ENCODE results near the gene MZT2B. TPM values are rescaled to one million over a fixed set of nuclear protein-coding genes. Genes with fewer than 3 reads are reported as not detected.
"Not testable (repeated sequence)": the region's sequence is repeated elsewhere in the genome, so short reads cannot be mapped to it uniquely, and the experiment has no call there.

The MZT2B gene
- total and polyA plus RNA-seq, 2 donors (not counting 1 experiment from before 2014, with no cell fraction given) = 54.0 to 254 TPM

DNA sequence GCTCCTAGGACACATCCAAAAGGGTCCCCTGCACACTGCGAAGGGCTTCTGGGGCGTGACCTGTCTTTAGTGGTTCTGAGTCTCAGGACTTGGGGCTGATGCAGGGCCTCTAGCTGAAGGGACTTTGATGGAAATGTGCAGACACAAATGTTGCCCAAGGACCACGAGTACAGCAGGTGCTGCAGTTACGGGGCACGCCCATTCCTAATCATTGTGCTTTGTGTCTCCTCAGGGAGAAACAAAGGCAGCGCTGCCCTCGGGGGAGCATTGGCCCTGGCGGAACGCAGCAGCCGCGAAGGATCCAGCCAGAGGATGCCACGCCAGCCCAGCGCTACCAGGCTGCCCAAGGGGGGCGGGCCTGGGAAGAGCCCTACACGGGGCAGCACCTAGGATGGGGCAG is 8.2 kb downstream of the MZT2B start:
- no peak for DNase-seq (ENCODE audit: low read depth in 2 of 2)
- no peak overlapping the region for H3K9ac ChIP-seq (ENCODE audit: insufficient read depth, low read length)

DNA sequence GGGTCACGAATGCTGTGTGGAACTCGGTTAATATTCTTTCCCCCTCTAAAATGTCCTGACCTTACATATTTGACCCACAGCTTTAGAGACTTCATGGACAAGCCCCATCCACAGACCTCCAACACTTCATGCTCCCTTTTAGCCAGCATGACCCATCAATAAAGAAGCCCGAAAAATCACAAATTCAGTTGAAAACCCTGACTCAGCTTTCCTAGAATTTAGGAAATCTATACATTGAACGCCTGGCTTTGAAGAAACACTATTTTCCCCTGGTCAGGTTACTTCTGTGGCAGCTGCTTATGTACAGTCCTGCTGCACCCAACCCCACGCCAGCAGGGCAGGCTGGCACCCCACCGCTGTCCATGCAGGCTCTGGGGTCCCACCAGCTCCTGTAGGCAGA is 9.3 kb downstream of the MZT2B start:
- not testable (repeated sequence) for DNase-seq (ENCODE audit: low read depth in 2 of 2); H3K4me2 ChIP-seq (ENCODE audit: extremely low read depth, insufficient read depth, low read length); H3K9ac ChIP-seq (ENCODE audit: insufficient read depth, low read length); H3K27ac ChIP-seq (ENCODE audit: insufficient read depth, low read length); H3K36me3 ChIP-seq (ENCODE audit: control insufficient read depth, insufficient read depth, low read length); H3K79me2 ChIP-seq (ENCODE audit: control insufficient read depth, insufficient read depth, low read length); H2AFZ ChIP-seq (ENCODE audit: low read length); H3K4me3 ChIP-seq (replicated peaks in 1 of 4; ENCODE audit: control extremely low read depth in 1 of 4, insufficient read depth in 1 of 4, low read depth in 3 of 4, low read length in 4 of 4); H3K4me1 ChIP-seq (ENCODE audit: control insufficient read depth, extremely low read depth, insufficient read depth, low read length); H3K27me3 ChIP-seq (ENCODE audit: control insufficient read depth, insufficient read depth, low read length); H3K9me3 ChIP-seq (ENCODE audit: control insufficient read depth, insufficient read depth, low read depth, low read length); H4K20me1 ChIP-seq (ENCODE audit: control insufficient read depth, extremely low read depth, insufficient read depth, low read length)

More for the DNA sequence above, 8.2 kb downstream of the MZT2B start:
- no peaks in the 10 kb centered on the region for H3K4me1 ChIP-seq (ENCODE audit: control insufficient read depth, extremely low read depth, insufficient read depth, low read length)
- no peak overlapping the region for H2AFZ ChIP-seq (ENCODE audit: low read length)
- no peaks in the 10 kb centered on the region for H3K9me3 ChIP-seq (ENCODE audit: control insufficient read depth, insufficient read depth, low read depth, low read length)
- H3K36me3 ChIP-seq (ENCODE audit: control insufficient read depth, insufficient read depth, low read length) = no peaks in the 10 kb centered on the region
- no peak overlapping the region for H3K4me2 ChIP-seq (ENCODE audit: extremely low read depth, insufficient read depth, low read length)
- no peak overlapping the region for H3K4me3 ChIP-seq (replicated peaks in 1 of 4; ENCODE audit: control extremely low read depth in 1 of 4, insufficient read depth in 1 of 4, low read depth in 3 of 4, low read length in 4 of 4)
- H3K79me2 ChIP-seq (ENCODE audit: control insufficient read depth, insufficient read depth, low read length) = no peaks in the 10 kb centered on the region
- H4K20me1 ChIP-seq (ENCODE audit: control insufficient read depth, extremely low read depth, insufficient read depth, low read length) = no peaks in the 10 kb centered on the region
- no peak overlapping the region for H3K27ac ChIP-seq (ENCODE audit: insufficient read depth, low read length)
- H3K27me3 ChIP-seq (ENCODE audit: control insufficient read depth, insufficient read depth, low read length) = no peaks in the 10 kb centered on the region
- TF ChIP-seq, protein P1, sequence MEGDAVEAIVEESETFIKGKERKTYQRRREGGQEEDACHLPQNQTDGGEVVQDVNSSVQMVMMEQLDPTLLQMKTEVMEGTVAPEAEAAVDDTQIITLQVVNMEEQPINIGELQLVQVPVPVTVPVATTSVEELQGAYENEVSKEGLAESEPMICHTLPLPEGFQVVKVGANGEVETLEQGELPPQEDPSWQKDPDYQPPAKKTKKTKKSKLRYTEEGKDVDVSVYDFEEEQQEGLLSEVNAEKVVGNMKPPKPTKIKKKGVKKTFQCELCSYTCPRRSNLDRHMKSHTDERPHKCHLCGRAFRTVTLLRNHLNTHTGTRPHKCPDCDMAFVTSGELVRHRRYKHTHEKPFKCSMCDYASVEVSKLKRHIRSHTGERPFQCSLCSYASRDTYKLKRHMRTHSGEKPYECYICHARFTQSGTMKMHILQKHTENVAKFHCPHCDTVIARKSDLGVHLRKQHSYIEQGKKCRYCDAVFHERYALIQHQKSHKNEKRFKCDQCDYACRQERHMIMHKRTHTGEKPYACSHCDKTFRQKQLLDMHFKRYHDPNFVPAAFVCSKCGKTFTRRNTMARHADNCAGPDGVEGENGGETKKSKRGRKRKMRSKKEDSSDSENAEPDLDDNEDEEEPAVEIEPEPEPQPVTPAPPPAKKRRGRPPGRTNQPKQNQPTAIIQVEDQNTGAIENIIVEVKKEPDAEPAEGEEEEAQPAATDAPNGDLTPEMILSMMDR (conservative IDR thresholded peaks at IDR 0.05 in 1 of 2, IDR thresholded peaks at IDR 0.05 in 1 of 2; ENCODE audit: low read depth in 1 of 2, low read length in 2 of 2) = no peak
- TF ChIP-seq EZH2 (IDR thresholded peaks at IDR 0.05; ENCODE audit: low read length, missing control alignments) = no peak

DNA sequence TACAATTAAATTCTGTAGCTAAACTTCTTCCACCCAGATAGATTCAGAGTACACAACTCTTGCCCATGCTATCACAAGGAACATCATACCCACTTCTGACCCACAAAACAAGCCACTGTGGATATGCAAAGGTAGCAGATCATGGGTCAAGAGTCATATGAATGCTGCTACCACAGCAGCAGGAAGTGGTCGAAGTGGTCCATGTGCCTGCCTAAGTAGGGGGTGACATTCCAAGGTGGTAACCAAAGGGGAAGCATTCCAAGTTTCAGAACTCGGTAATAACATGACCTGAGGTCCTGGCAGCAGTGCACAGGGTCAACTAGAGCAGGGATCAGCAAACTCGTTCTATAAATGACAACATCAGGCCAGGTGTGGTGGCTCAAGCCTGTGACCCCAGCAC is 10.4 kb downstream of the MZT2B start:
- H3K27me3 ChIP-seq (ENCODE audit: control insufficient read depth, insufficient read depth, low read length); H3K4me2 ChIP-seq (ENCODE audit: extremely low read depth, insufficient read depth, low read length); H3K79me2 ChIP-seq (ENCODE audit: control insufficient read depth, insufficient read depth, low read length); H3K4me3 ChIP-seq (replicated peaks in 1 of 4; ENCODE audit: control extremely low read depth in 1 of 4, insufficient read depth in 1 of 4, low read depth in 3 of 4, low read length in 4 of 4); H3K36me3 ChIP-seq (ENCODE audit: control insufficient read depth, insufficient read depth, low read length); H3K9ac ChIP-seq (ENCODE audit: insufficient read depth, low read length); H3K9me3 ChIP-seq (ENCODE audit: control insufficient read depth, insufficient read depth, low read depth, low read length); H3K4me1 ChIP-seq (ENCODE audit: control insufficient read depth, extremely low read depth, insufficient read depth, low read length); H2AFZ ChIP-seq (ENCODE audit: low read length); H4K20me1 ChIP-seq (ENCODE audit: control insufficient read depth, extremely low read depth, insufficient read depth, low read length); DNase-seq (ENCODE audit: low read depth in 2 of 2); H3K27ac ChIP-seq (ENCODE audit: insufficient read depth, low read length): not testable (repeated sequence)

DNA sequence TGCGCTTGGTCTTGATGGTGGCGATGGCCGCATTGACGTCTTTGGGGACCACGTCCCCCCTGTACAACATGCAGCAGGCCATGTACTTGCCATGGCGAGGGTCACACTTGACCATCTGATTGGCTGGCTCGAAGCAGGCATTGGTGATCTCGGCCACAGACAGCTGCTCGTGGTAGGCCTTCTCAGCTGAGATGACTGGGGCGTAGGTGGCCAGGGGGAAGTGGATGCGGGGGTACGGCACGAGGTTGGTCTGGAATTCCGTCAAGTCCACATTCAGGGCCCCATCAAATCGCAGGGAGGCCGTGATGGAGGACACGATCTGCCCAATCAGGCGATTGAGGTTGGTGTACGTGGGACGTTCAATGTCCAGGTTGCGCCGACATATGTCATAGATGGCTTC is 11.8 kb downstream of the MZT2B start:
- not testable (repeated sequence) for DNase-seq (ENCODE audit: low read depth in 2 of 2); H3K79me2 ChIP-seq (ENCODE audit: control insufficient read depth, insufficient read depth, low read length); H4K20me1 ChIP-seq (ENCODE audit: control insufficient read depth, extremely low read depth, insufficient read depth, low read length); H3K9me3 ChIP-seq (ENCODE audit: control insufficient read depth, insufficient read depth, low read depth, low read length); H3K4me1 ChIP-seq (ENCODE audit: control insufficient read depth, extremely low read depth, insufficient read depth, low read length); H3K27me3 ChIP-seq (ENCODE audit: control insufficient read depth, insufficient read depth, low read length); H2AFZ ChIP-seq (ENCODE audit: low read length); H3K27ac ChIP-seq (ENCODE audit: insufficient read depth, low read length); H3K4me2 ChIP-seq (ENCODE audit: extremely low read depth, insufficient read depth, low read length); H3K4me3 ChIP-seq (replicated peaks in 1 of 4; ENCODE audit: control extremely low read depth in 1 of 4, insufficient read depth in 1 of 4, low read depth in 3 of 4, low read length in 4 of 4); H3K36me3 ChIP-seq (ENCODE audit: control insufficient read depth, insufficient read depth, low read length); H3K9ac ChIP-seq (ENCODE audit: insufficient read depth, low read length)

DNA sequence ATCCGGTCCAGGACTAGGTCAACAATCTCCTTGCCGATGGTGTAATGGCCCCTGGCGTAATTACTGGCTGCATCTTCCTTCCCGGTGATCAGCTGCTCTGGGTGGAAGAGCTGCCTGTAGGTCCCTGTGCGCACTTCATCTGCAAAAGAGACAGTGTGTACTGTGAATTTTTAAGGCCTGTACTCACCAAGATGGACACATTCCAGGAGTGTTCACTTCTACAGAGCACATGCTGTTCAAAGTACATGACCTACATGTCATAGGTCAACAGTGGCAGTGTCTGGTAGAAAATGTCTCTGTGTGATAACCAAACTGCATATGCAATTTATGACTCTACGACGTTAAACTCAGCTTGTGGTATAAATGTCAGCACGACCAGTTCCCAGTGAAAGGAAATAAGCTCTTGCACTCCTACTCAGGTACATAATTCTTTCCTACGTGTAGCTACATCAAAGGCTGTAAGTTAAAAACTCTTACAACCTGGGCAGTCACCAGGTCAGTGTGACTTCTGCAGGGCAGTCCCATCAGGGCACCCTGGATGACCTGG is 13.1 kb downstream of the MZT2B start:
- H4K20me1 ChIP-seq (ENCODE audit: control insufficient read depth, extremely low read depth, insufficient read depth, low read length); H3K4me1 ChIP-seq (ENCODE audit: control insufficient read depth, extremely low read depth, insufficient read depth, low read length); H2AFZ ChIP-seq (ENCODE audit: low read length); H3K9me3 ChIP-seq (ENCODE audit: control insufficient read depth, insufficient read depth, low read depth, low read length); H3K36me3 ChIP-seq (ENCODE audit: control insufficient read depth, insufficient read depth, low read length); H3K4me2 ChIP-seq (ENCODE audit: extremely low read depth, insufficient read depth, low read length); H3K9ac ChIP-seq (ENCODE audit: insufficient read depth, low read length); H3K4me3 ChIP-seq (replicated peaks in 1 of 4; ENCODE audit: control extremely low read depth in 1 of 4, insufficient read depth in 1 of 4, low read depth in 3 of 4, low read length in 4 of 4); H3K27me3 ChIP-seq (ENCODE audit: control insufficient read depth, insufficient read depth, low read length); DNase-seq (ENCODE audit: low read depth in 2 of 2); H3K79me2 ChIP-seq (ENCODE audit: control insufficient read depth, insufficient read depth, low read length); H3K27ac ChIP-seq (ENCODE audit: insufficient read depth, low read length): not testable (repeated sequence)

DNA sequence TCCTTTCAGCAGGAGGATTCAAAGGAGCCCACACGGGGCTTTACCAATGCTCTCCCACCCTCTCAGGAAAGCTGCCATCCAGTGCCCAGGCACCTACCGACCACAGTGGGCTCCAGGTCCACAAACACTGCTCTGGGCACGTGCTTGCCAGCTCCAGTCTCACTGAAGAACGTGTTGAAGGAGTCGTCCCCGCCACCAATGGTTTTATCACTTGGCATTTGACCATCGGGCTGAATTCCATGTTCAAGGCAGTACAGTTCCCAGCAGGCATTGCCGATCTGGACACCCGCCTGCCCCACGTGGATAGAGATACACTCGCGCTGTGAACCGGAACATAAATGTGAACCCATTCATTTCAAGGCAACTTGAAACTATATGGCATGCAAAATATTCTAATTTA is 14.0 kb downstream of the MZT2B start:
- not testable (repeated sequence) for H3K27me3 ChIP-seq (ENCODE audit: control insufficient read depth, insufficient read depth, low read length); H3K9ac ChIP-seq (ENCODE audit: insufficient read depth, low read length); H3K4me2 ChIP-seq (ENCODE audit: extremely low read depth, insufficient read depth, low read length); H3K36me3 ChIP-seq (ENCODE audit: control insufficient read depth, insufficient read depth, low read length); DNase-seq (ENCODE audit: low read depth in 2 of 2); H3K9me3 ChIP-seq (ENCODE audit: control insufficient read depth, insufficient read depth, low read depth, low read length); H4K20me1 ChIP-seq (ENCODE audit: control insufficient read depth, extremely low read depth, insufficient read depth, low read length); H3K27ac ChIP-seq (ENCODE audit: insufficient read depth, low read length); H2AFZ ChIP-seq (ENCODE audit: low read length); H3K4me1 ChIP-seq (ENCODE audit: control insufficient read depth, extremely low read depth, insufficient read depth, low read length); H3K4me3 ChIP-seq (replicated peaks in 1 of 4; ENCODE audit: control extremely low read depth in 1 of 4, insufficient read depth in 1 of 4, low read depth in 3 of 4, low read length in 4 of 4); H3K79me2 ChIP-seq (ENCODE audit: control insufficient read depth, insufficient read depth, low read length)

Measured in fibroblast of lung (primary cell).